H1 (cell line): ENCODE measurements around the gene TPPP3. TPM values are rescaled to one million over a fixed set of nuclear protein-coding genes. Genes with fewer than 3 reads are reported as not detected.

Source experiments
- CTCF ChIA-PET: fragments of 300-600 bp; sonication (Branson Sonifier 250); formaldehyde crosslinking; loops from one replicate; lab custom pipeline; 2021; ENCODE audit not compliant: partially characterized antibody; lab: Charles Lee
- POLR2A ChIA-PET: fragments of 300-600 bp; sonication (Branson Sonifier 250); formaldehyde crosslinking; loops from one replicate; lab custom pipeline; 2021; ENCODE audit warnings: inconsistent platforms; ENCODE audit not compliant: partially characterized antibody; lab: Charles Lee
- DNase-seq, 2 experiments: peaks; one replicate each; pipeline versions ENCODE4 v3.0.0 to v3.0.0-alpha.2; 2010 to 2022; ENCODE audit warnings: low spot score in 2 of 2, low read depth in 1 of 2, mixed read lengths in 1 of 2
- FAIRE-seq: peaks from 2 replicates; lab custom pipeline; 2011; peaks lifted over from hg19 to GRCh38; lab: Jason Lieb, UNC
- H2AFZ ChIP-seq: 2 replicates; pipeline ENCODE4 v1.8.1; 2012; ENCODE audit warnings: low read length, inconsistent platforms
- H2AK5ac ChIP-seq: 2 replicates; pipeline ENCODE4 v1.6.1; 2013; ENCODE audit warnings: low read depth, low read length
- H2BK120ac ChIP-seq: replicated peaks from 2 replicates; pipeline ENCODE3; 2013; ENCODE audit warnings: low read depth, low read length, inconsistent platforms
- H2BK12ac ChIP-seq: 2 replicates; pipeline ENCODE4 v1.6.1; 2013; ENCODE audit warnings: low read depth, low read length
- H2BK15ac ChIP-seq: 2 replicates; pipeline ENCODE4 v1.6.1; 2013; ENCODE audit warnings: low read length
- H2BK20ac ChIP-seq: 2 replicates; pipeline ENCODE4 v1.6.1; 2013; ENCODE audit warnings: low read length
- H2BK5ac ChIP-seq: 2 replicates; pipeline ENCODE4 v1.6.1; 2013; ENCODE audit warnings: low read depth, low read length
- H3K14ac ChIP-seq: 2 replicates; pipeline ENCODE4 v1.6.1; 2013; ENCODE audit warnings: inconsistent platforms; ENCODE audit not compliant: insufficient read length
- H3K18ac ChIP-seq: 2 replicates; pipeline ENCODE4 v1.6.1; 2013; ENCODE audit warnings: low read length; ENCODE audit errors: extremely low read depth
- H3K23ac ChIP-seq: 2 replicates; pipeline ENCODE4 v1.6.1; 2013; ENCODE audit warnings: inconsistent platforms; ENCODE audit not compliant: insufficient read length
- H3K23me2 ChIP-seq: 2 replicates; pipeline ENCODE4 v1.6.1; 2013; ENCODE audit warnings: low read depth, low read length
- H3K27ac ChIP-seq: 2 replicates; pipeline ENCODE4 v1.6.1; 2011; ENCODE audit warnings: low read depth, low read length, inconsistent platforms
- H3K27me3 ChIP-seq, 4 experiments: replicated peaks in 1 of 4; 1 replicate in 1 of 4; 2 replicates in 3 of 4; pipeline versions ENCODE4 v1.6.1 to v1.8.1; 2011 to 2013; ENCODE audit warnings: low read length in 3 of 4, mild to moderate bottlenecking in 3 of 4, inconsistent platforms in 2 of 4, mixed read lengths in 2 of 4, moderate library complexity in 1 of 4; ENCODE audit not compliant: control insufficient read depth in 3 of 4, insufficient read depth in 3 of 4; ENCODE audit errors: extremely low read depth in 1 of 4
- H3K36me3 ChIP-seq, 4 experiments: 2 replicates each; pipeline versions ENCODE4 v1.6.1 to v1.8.1; 2011 to 2013; ENCODE audit warnings: mild to moderate bottlenecking in 4 of 4, low read length in 3 of 4, moderate library complexity in 2 of 4, control low read depth in 1 of 4, inconsistent platforms in 1 of 4; ENCODE audit not compliant: insufficient read depth in 4 of 4, control insufficient read depth in 2 of 4
- H3K4ac ChIP-seq: replicated peaks from 2 replicates; pipeline ENCODE3; 2013; ENCODE audit warnings: low read length, low read depth, mixed read lengths, inconsistent platforms; ENCODE audit not compliant: insufficient read length
- H3K4me1 ChIP-seq, 4 experiments: replicated peaks in 1 of 4; 1 replicate in 1 of 4; 2 replicates in 3 of 4; pipeline versions ENCODE4 v1.6.1 to v1.8.1; 2011 to 2013; ENCODE audit warnings: low read length in 3 of 4, inconsistent platforms in 2 of 4, mixed read lengths in 1 of 4; ENCODE audit not compliant: insufficient read depth in 4 of 4, control insufficient read depth in 3 of 4
- H3K4me2 ChIP-seq, 2 experiments: 2 replicates each; pipeline versions ENCODE4 v1.6.1 to v1.8.1; 2011 to 2013; ENCODE audit warnings: low read depth in 2 of 2, low read length in 2 of 2, control low read depth in 1 of 2, inconsistent platforms in 1 of 2, mild to moderate bottlenecking in 1 of 2; ENCODE audit not compliant: insufficient read depth in 1 of 2
- H3K4me3 ChIP-seq, 4 experiments: fragments of 200-600, 300-600 bp in 1 of 4; sonication (generic), shearing (Covaris generic), sonication (Bioruptor Twin) in 1 of 4; 2 replicates each; pipeline versions ENCODE4 v1.5.1 to v1.8.1; 2011 to 2016; ENCODE audit warnings: low read length in 4 of 4, low read depth in 3 of 4, control low read depth in 2 of 4, inconsistent platforms in 2 of 4, mild to moderate bottlenecking in 2 of 4, mixed read lengths in 1 of 4, moderate library complexity in 1 of 4; ENCODE audit not compliant: insufficient read depth in 2 of 4; ENCODE audit errors: extremely low read depth in 1 of 4
- H3K56ac ChIP-seq: replicated peaks from 2 replicates; pipeline ENCODE3; 2013; ENCODE audit warnings: low read depth, mild to moderate bottlenecking, mixed read lengths, low read length, inconsistent platforms; ENCODE audit not compliant: insufficient read length
- H3K79me1 ChIP-seq: 2 replicates; pipeline ENCODE4 v1.6.1; 2013; ENCODE audit warnings: low read depth, low read length, control low read depth
- H3K79me2 ChIP-seq, 2 experiments: 2 replicates each; pipeline versions ENCODE4 v1.6.1 to v1.8.1; 2012 to 2013; ENCODE audit warnings: low read length in 2 of 2, mild to moderate bottlenecking in 2 of 2, inconsistent platforms in 1 of 2; ENCODE audit not compliant: insufficient read depth in 2 of 2, control insufficient read depth in 1 of 2
- H3K9ac ChIP-seq, 4 experiments: replicated peaks in 1 of 4; 1 replicate in 1 of 4; 2 replicates in 3 of 4; pipeline versions ENCODE4 v1.6.1 to v1.8.1; 2011 to 2013; ENCODE audit warnings: low read depth in 3 of 4, low read length in 3 of 4, control low read depth in 2 of 4, mild to moderate bottlenecking in 2 of 4, moderate library complexity in 2 of 4, inconsistent platforms in 1 of 4; ENCODE audit errors: extremely low read depth in 1 of 4
- H3K9me3 ChIP-seq, 2 experiments: 2 replicates each; pipeline versions ENCODE4 v1.6.1 to v1.8.1; 2012 to 2013; ENCODE audit warnings: mild to moderate bottlenecking in 2 of 2, moderate library complexity in 2 of 2, control low read depth in 1 of 2, inconsistent platforms in 1 of 2, low read depth in 1 of 2, low read length in 1 of 2, mixed read lengths in 1 of 2; ENCODE audit not compliant: insufficient read depth in 2 of 2
- H4K20me1 ChIP-seq, 2 experiments: replicated peaks in 1 of 2; 2 replicates each; pipeline versions ENCODE3 to v1.8.1; 2011 to 2013; ENCODE audit warnings: inconsistent platforms in 2 of 2, low read length in 2 of 2, mild to moderate bottlenecking in 1 of 2; ENCODE audit not compliant: insufficient read depth in 2 of 2, control insufficient read depth in 1 of 2
- H4K5ac ChIP-seq: 2 replicates; pipeline ENCODE4 v1.6.1; 2013; ENCODE audit warnings: low read length, low read depth, mixed read lengths, inconsistent platforms; ENCODE audit not compliant: insufficient read length
- H4K8ac ChIP-seq: 2 replicates; pipeline ENCODE4 v1.8.0; 2013; ENCODE audit warnings: mild to moderate bottlenecking, moderate library complexity, low read length, inconsistent platforms; ENCODE audit not compliant: insufficient read depth; ENCODE audit errors: extremely low read depth
- H4K91ac ChIP-seq: replicated peaks from 2 replicates; pipeline ENCODE3; 2013; ENCODE audit warnings: low read length, mixed read lengths, inconsistent platforms; ENCODE audit not compliant: insufficient read length
- BCL11A ChIP-seq, 2 experiments: IDR thresholded peaks; one replicate each; pipeline ENCODE4 v1.6.1; 2011; ENCODE audit warnings: low read depth in 2 of 2, low read length in 2 of 2, mild to moderate bottlenecking in 2 of 2
- CHD1 ChIP-seq: IDR thresholded peaks from 2 replicates; pipeline ENCODE4 v1.6.1; 2012; ENCODE audit warnings: low read depth, low read length, improper control_type of control experiment
- EZH2 ChIP-seq: fragments of 200-600 bp; sonication (generic); IDR thresholded peaks from 2 replicates; pipeline ENCODE4 v1.7.1; 2012; ENCODE audit warnings: low read depth, mild to moderate bottlenecking, moderate library complexity, low read length, inconsistent platforms; ENCODE audit not compliant: severe bottlenecking
- GTF2F1 ChIP-seq: IDR thresholded peaks from 2 replicates; pipeline ENCODE4 v1.6.1; 2012; ENCODE audit warnings: low read depth, low read length, improper control_type of control experiment, borderline replicate concordance
- RFX5 ChIP-seq: IDR thresholded peaks from 2 replicates; pipeline ENCODE4 v1.6.1; 2011; ENCODE audit warnings: low read depth, low read length, improper control_type of control experiment, borderline replicate concordance
- SRF ChIP-seq: IDR thresholded peaks from 2 replicates; pipeline ENCODE4 v1.6.1; 2011; ENCODE audit warnings: mild to moderate bottlenecking, low read depth, low read length, moderate library complexity
- TAF1 ChIP-seq: IDR thresholded peaks from 2 replicates; pipeline ENCODE4 v1.6.1; 2011; ENCODE audit warnings: mild to moderate bottlenecking, low read depth, low read length
- TEAD4 ChIP-seq: IDR thresholded peaks from 2 replicates; pipeline ENCODE4 v1.6.1; 2012; ENCODE audit warnings: low read depth, low read length, inconsistent platforms, mixed read lengths
- YY1 ChIP-seq: IDR thresholded peaks from 2 replicates; pipeline ENCODE4 v1.6.1; 2011; ENCODE audit warnings: low read depth, mild to moderate bottlenecking, low read length
- WGBS, 2 experiments: shearing (Covaris generic) in 1 of 2; methylation state at CpG; one replicate each; pipeline versions ENCODE4 v1.1.6 to v1.1.7; 2013 to 2015; ENCODE audit warnings: low lambda C conversion rate in 2 of 2, mixed read lengths in 2 of 2, inconsistent platforms in 1 of 2, low coverage in 1 of 2, missing lambda C conversion rate in 1 of 2; ENCODE audit not compliant: insufficient replicate concordance in 2 of 2, insufficient coverage in 1 of 2, insufficient read length in 1 of 2; ENCODE audit errors: extremely low coverage in 1 of 2, missing lambda C conversion rate in 1 of 2; 5-methylcytosine and 5-hydroxymethylcytosine counted together
- polyA plus RNA-seq, 7 experiments: library from polyadenylated mRNA; depleted of rRNA in 3 of 7; stranded (reverse) in 5 of 7; unstranded in 2 of 7; fragments of >200 nt in 5 of 7; fragments of 200-250 nt in 2 of 7; gene quantifications; 1 replicate in 5 of 7; 2 replicates in 1 of 7; 4 replicates in 1 of 7; pipeline versions ENCODE4 v1.2.1 to v1.2.3, GENCODE V29; 2011 to 2013; ENCODE audit warnings: missing spikeins in 2 of 7, mixed read lengths in 2 of 7
- total RNA-seq: library from RNA; stranded (reverse); fragmentation: NEBNext Ultra II Directional; extraction: Animal tissue kit (Norgen Biotek cat#: 25700); gene quantifications from 2 replicates; pipeline ENCODE4 v1.2.1, GENCODE V29; 2021
- TF ChIP-seq, protein P1 (sequence below): IDR thresholded peaks from 2 replicates; pipeline ENCODE4 v1.6.1; 2012; ENCODE audit warnings: low read length, inconsistent platforms

The TPPP3 gene
- total and polyA plus RNA-seq, 2 of the 8 experiments (the other 6 are each of a cell fraction or from before 2014, with no cell fraction given), result 0.77 to 1.0 TPM

DNA sequence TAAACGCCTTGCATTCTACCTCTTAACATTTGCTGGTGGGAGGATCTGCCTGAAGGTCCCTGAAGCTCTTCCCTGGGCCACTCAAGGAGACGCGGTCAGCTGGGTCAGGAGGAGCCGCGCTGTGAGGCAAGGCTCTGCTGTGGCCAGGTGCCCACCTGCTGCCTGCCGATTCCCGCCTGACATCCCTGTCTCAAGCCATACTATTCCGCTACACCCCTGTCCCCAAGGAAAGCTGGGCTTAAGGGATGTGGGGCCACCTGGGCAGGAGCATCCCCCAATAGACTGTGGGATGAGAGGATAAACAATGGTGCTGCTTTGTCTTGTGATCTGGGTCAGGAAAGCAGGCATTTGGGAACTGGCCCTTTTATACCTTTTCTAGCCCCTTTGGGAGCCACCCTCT is 5.1 kb downstream of the TPPP3 start:
- Histone ChIP-seq H3K14ac (no peak overlapping the region), H3K18ac (no peak overlapping the region), H3K79me1 (no peaks in the 10 kb centered on the region), H2BK15ac (no peak overlapping the region), H3K23ac (no peak overlapping the region), H3K79me2 (no peaks in the 10 kb centered on the region), H3K9me3 (no peaks in the 10 kb centered on the region), H3K27ac (no peak overlapping the region), H4K5ac (no peak overlapping the region), H3K9ac (no peak overlapping the region), H3K23me2 (no peaks in the 10 kb centered on the region), H2BK20ac (no peak overlapping the region), H2AK5ac (no peak overlapping the region), H2BK5ac (no peak overlapping the region), H4K91ac (no peak overlapping the region), H4K8ac (no peak overlapping the region), H3K4me1 (peaks cover 0 to 19% (median 7%) of the 10 kb centered on the region in 4 experiments; a peak in 6 of 7 replicates), H3K27me3 (peaks cover 6 to 19% (median 14%) of the 10 kb centered on the region in 4 experiments), H2BK120ac (no peak overlapping the region), H3K4ac (no peak overlapping the region), H4K20me1 (peaks cover 3 to 5% of the 10 kb centered on the region in 2 experiments), H3K4me2 (no peak overlapping the region), H3K56ac (no peak overlapping the region), H2BK12ac (no peak overlapping the region), H3K36me3 (no peaks in the 10 kb centered on the region), H2AFZ (no peak overlapping the region), H3K4me3 (no peak overlapping the region)
- WGBS, 2 experiments, result 88% methylated on average over 7 of the region's 8 CpGs; no CpG with 5 or more reads in 1 of the 2 experiments
- FAIRE-seq (no peak), DNase-seq (no peak)
- TF ChIP-seq GTF2F1 (no peak), BCL11A (IDR thresholded peaks at IDR 0.05; ENCODE audit: low read depth in 2 of 2, low read length in 2 of 2) (no peak), YY1 (no peak), EZH2 (no peak), RFX5 (no peak), TAF1 (no peak), SRF (no peak), CHD1 (no peak), TEAD4 (no peak)
- TF ChIP-seq, protein P1, sequence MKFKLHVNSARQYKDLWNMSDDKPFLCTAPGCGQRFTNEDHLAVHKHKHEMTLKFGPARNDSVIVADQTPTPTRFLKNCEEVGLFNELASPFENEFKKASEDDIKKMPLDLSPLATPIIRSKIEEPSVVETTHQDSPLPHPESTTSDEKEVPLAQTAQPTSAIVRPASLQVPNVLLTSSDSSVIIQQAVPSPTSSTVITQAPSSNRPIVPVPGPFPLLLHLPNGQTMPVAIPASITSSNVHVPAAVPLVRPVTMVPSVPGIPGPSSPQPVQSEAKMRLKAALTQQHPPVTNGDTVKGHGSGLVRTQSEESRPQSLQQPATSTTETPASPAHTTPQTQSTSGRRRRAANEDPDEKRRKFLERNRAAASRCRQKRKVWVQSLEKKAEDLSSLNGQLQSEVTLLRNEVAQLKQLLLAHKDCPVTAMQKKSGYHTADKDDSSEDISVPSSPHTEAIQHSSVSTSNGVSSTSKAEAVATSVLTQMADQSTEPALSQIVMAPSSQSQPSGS, result no peak
- ChIA-PET POLR2A (interaction anchor here (1.3 to 1.8 kb wide), 2 partner anchors 8 to 14 kb away, joined by 4 to 5 read pairs; no protein-coding TSS in a partner anchor), CTCF (interaction anchor here (0.6 to 32.4 kb wide), 11 partner anchors 10 to 1349 kb away, joined by 3 to 476 read pairs (median 5); partner anchors contain the start of genes KCTD19, LRRC36 and ZDHHC1)
